KOPT-K1 (cell line): ENCODE results near the gene GSS.
"Not testable (repeated sequence)": the region's sequence is repeated elsewhere in the genome, so short reads cannot be mapped to it uniquely, and the experiment has no call there.

Experiments
- H3K27ac ChIP-seq: fragments of 200-600 bp; sonication (generic); 2 replicates; pipeline ENCODE4 v1.5.1; 2016; ENCODE audit warnings: antibody characterized with exemption, mild to moderate bottlenecking, low read depth, low read length; ENCODE audit not compliant: poor library complexity, severe bottlenecking
- H3K36me3 ChIP-seq: fragments of 200-600 bp; sonication (generic); 2 replicates; pipeline ENCODE4 v1.5.1; 2017; ENCODE audit warnings: antibody characterized with exemption, mild to moderate bottlenecking, low read length, moderate library complexity; ENCODE audit not compliant: insufficient read depth
- H3K9me3 ChIP-seq: fragments of 200-600 bp; sonication (generic); 2 replicates; pipeline ENCODE4 v1.5.1; 2017; ENCODE audit warnings: antibody characterized with exemption, low read length, mild to moderate bottlenecking; ENCODE audit not compliant: insufficient read depth, poor library complexity, severe bottlenecking

Gene GSS

DNA sequence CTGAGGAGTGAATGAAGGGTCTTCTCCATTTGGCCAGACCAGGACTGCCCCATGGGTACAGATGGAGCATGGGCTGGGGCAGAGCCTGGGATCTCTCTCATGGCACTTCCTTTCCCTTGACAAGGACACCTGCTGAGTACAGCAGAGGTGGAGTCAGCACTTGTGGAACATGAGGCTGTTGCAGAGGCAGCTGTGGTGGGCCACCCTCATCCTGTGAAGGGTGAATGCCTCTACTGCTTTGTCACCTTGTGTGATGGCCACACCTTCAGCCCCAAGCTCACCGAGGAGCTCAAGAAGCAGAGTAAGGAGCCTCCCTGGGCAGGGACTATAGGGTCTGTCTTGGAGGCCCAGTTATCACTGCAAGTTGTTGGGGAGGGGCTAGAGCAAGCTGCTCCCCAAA lies 29.6 kb downstream of the GSS start:
- peaks cover 30% of the 10 kb centered on the region for H3K36me3 ChIP-seq
- no peaks in the 10 kb centered on the region for H3K9me3 ChIP-seq
- peak overlapping the region; percentile 47 for H3K27ac ChIP-seq

DNA sequence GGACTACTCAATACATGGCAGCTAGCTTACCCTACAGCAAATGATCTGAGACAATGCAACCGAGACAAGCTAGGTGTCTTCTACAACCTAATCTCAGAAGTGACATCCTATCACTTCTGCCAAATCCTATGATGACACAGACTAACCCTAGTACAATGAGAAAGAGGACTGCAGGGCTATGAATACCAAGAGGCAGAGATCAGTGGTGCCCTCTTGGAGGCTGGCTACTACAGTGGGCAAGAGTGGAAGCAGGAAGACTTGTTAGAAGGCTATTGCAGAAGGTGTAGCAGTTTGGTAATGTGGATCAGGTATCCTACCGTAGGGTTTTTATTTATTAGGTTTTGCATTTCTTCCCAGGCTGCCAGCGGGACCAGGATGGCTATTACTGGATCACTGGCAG lies 30.3 kb downstream of the GSS start:
- Histone ChIP-seq H3K36me3 (peaks cover 24% of the 10 kb centered on the region), H3K27ac (peak overlapping the region; percentile 47), H3K9me3 (no peaks in the 10 kb centered on the region)

DNA sequence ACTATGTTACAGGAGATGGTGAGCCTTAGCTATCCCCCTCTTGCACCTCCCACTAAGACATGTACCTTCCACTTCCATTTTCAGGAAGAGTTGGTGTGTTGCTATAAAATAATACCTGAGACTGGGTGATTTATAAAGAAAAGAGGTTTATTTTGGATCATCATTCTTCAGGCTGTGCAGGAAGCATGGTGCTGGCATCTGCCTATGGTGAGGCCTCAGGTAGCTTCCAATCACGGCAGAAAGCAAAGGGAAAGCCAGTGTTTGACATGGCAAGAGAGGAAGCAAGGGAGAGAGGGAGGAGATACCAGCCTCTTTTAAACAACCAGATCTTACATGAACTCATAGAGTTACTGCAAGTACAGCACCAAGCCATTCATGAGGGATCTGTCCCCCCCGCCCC lies 32.2 kb downstream of the GSS start:
- H3K9me3 ChIP-seq: no peaks in the 10 kb centered on the region
- no peak overlapping the region for H3K27ac ChIP-seq
- peaks cover 8% of the 10 kb centered on the region; the same call in 1 of the 2 replicates for H3K36me3 ChIP-seq

DNA sequence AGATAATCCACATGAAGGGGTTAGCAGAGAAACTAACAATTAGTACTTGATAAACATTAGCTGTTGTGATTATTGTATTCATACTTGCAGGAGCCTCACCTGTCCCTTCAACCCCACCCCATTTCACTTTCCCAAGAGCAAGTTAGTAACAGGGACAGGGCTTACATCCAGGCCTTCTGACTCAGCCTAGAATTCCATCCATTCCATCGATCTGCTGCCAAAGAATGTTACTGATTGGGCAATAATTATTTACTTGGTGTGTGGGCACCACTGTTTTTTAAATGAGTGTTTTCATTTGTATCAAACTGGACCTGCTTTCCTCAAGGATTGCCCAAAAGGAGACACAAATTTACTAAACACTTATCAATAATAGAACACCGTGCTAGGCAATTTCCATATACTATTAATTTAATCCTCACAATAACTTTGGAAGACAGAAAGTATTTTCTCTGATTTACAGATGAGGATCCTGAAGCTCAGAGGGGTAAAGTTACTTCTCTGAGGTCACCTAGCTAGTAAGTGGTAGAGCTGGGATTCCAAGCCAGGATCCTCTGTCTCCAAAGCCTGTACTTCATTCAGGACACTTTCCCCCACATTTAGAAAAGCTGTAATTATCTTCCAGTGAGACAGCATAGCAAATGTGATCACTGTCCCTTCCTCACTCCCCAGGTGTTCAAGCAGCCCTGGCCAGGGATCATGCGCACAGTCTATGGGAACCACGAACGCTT lies 32.8 kb downstream of the GSS start:
- Histone ChIP-seq H3K27ac (no peak overlapping the region), H3K36me3 (peaks cover 3% of the 10 kb centered on the region; the same call in 1 of the 2 replicates), H3K9me3 (no peaks in the 10 kb centered on the region)

DNA sequence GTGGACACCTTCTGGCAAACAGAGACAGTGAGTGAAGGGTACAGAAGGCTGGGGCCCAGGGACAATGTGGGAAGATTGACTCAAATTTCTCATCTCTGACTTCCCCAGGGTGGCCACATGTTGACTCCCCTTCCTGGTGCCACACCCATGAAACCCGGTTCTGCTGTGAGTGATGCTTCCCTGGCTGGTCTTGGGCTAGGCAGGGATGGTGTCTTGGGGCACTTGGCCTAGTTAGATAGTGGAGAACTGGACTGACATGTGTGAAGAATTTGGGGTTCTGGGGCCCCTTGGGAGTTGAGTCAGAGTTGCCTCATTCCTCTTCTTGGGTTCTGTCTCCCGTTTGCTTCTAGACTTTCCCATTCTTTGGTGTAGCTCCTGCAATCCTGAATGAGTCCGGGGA lies 34.2 kb downstream of the GSS start:
- Histone ChIP-seq H3K36me3 (no peaks in the 10 kb centered on the region), H3K9me3 (no peaks in the 10 kb centered on the region), H3K27ac (no peak overlapping the region)

DNA sequence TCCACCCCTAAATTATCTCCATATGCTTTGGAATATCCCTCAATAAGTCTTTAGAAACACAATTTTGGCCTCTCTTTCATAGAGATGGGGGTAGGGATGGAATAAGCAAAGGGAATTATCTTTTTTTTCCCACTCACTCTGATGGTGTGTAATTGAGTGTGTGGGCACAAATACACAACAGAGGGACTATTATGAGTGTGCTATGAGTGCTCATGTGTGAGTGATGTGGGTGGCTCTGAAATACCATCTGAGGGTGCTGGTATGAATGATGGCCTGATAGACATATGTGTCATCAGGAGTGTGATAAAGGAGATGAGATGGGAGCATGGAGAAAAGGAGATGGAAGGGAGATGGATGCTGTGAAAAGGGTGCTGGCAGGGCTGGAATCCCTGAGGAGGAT lies 35.6 kb downstream of the GSS start:
- H3K36me3 ChIP-seq: no peaks in the 10 kb centered on the region

DNA sequence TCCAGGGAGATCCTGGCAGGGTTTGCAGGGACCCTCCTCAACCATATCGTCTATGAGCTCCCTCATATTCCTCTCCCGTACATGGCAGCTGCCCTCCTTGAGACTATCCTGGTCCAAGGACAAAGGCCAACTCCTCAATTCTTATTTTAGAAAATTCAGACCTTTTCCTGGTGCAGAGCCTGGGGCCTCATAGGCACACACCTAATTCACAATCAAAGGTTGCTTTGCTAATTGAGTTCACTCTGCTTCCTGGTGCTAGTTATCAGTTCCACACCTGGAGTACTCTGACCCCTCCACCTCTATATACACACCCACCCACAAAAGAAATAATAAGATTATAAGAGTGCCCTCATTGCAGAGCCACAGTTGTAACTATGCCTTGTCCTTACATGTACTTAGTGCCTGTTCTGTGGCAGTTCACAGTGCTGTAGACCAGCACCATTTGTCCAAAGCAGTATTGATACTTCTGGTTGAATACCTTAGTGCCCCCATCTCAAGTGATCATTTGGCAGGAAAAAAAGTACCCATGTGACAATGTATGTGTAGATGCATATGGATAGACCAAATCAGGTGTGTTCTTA lies 38.7 kb downstream of the GSS start:
- Histone ChIP-seq H3K27ac (no peak overlapping the region), H3K36me3 (no peaks in the 10 kb centered on the region), H3K9me3 (no peaks in the 10 kb centered on the region)

More for the DNA sequence above, 35.6 kb downstream of the GSS start:
- H3K9me3 ChIP-seq: no peaks in the 10 kb centered on the region
- H3K27ac ChIP-seq: no peak overlapping the region

DNA sequence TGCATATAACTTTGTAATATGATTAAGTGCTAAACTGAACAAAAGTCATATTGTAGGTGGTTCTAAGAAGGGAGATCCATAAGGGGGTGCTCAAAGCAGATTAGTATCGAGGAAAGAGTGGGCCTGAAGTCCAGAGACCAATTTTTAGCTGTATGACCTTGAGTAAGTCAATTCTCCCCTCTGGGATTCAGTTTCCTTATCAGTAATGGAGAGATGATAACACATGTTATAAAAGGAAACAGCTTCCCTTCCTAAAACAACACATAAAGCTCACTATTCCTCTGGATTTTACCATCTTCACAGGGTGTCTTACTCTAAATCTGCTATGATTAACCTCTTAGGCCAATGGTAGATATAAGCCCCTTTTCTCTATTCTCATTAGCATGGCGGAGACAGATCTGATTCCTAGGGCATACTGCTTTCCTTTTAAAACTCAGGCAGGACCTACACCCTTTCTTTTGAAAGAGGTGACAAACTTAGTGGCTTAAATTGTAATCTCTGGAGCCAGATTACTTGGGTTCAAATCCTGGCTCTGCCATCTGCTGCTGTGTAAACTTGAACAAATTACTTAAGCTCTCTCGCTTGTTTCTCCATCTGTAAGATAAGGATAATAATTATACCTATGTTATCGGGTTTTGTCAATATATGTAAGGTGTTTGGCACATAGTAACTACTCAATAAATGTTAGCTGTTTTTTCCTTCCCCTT lies 39.7 kb downstream of the GSS start:
- Histone ChIP-seq H3K36me3 (no peaks in the 10 kb centered on the region), H3K9me3 (no peaks in the 10 kb centered on the region), H3K27ac (no peak overlapping the region)

DNA sequence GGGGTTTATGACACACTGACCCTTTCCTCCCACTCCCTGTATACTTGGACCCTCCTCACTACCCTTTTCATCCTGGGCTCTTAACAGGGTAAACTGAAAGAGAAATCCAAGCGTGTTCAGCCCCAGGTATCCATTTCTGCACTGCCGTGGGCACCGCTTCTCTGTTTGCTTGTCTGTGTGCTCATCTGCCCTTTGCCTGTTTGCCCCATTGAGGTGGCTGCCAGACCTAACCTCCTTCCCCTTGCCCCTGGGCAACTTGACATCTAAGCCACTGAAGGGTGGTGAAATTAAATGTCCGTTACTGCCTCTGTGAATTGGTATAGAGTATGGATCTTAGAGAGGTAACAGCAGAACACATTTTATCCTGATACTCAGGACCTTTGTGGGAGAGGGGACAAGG lies 40.5 kb downstream of the GSS start:
- H3K27ac ChIP-seq: no peak overlapping the region
- H3K36me3 ChIP-seq: no peaks in the 10 kb centered on the region
- no peaks in the 10 kb centered on the region for H3K9me3 ChIP-seq

DNA sequence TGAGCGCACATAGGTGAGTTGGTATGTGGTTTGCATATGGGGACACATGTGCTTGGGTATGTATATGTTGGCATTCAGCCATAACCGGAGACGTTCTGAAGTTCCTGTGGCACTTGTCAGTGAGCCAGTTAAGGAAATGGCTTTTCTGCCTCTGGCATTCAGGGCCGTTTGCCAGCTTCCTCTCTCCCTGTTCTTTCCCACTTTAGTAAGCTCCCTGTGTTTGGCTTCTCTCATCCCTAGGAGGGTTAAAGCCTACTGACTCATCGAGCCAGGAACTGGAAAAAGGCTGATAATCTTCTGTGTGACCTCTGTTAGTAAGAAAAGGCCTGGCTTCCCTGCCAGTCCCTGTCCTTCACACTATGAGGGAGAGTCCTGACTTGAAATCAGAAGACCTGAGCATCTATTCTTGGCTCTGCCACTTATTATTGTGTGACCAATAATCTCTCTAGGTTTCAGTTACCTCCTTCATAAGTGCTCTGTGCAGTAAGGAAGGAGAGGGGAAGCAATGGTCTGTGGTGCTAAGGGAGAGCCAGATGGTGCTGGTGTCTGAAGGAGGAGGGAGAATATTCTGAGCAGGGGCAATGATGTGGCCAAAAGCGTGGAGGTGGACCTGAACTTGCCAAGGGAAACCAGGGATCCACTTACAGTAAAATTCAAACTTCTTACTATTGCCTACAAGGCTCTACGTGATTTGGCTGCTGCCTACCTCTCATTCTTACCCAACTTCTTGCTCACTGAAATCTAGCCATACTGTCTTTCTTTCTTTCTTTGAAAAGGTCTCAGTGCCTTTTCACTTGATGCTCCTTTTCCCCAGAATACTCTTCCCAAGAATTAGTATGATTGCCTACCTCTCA lies 47.8 kb downstream of the GSS start:
- H3K36me3 ChIP-seq: no peaks in the 10 kb centered on the region
- no peaks in the 10 kb centered on the region for H3K9me3 ChIP-seq
- no peak overlapping the region for H3K27ac ChIP-seq

DNA sequence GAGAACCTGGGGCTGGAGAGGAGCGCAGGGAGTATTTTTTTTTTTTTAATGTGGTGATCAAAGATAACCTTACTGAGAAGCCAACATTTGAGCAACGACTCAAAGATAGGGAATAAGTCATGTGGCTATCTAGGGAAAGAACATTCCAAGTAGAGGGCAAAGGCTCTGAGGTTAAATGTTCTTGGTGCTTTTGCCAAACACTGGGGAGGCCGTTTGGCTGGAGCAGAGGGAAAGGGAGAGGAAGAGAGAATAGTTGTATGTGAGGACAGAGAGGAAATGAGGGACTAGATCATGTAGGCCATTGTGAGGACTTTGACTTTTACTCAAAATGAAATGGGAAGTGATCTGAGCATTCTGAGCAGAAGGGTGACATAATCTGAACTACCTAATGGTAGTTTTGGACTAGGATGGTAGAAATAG lies 51.4 kb downstream of the GSS start:
- H3K9me3 ChIP-seq: no peaks in the 10 kb centered on the region
- H3K36me3 ChIP-seq: no peaks in the 10 kb centered on the region
- no peak overlapping the region for H3K27ac ChIP-seq

DNA sequence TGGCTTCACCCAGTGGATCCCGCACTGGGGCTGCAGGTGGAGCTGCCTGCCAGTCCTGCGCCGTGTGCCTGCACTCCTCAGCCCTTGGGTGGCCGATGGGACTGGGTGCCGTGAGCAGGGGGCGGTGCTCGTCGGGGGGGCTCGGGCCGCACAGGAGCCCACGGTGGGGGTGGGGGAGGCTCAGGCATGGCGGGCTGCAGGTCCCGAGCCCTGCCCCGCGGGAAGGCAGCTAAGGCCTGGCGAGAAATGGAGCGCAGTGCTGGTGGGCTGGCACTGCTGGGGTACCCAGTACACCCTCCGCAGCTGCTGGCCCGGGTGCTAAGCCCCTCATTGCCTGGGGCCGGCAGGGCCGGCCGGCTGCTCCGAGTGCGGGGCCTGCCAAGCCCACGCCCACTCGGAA lies 56.9 kb downstream of the GSS start:
- not testable (repeated sequence) for H3K9me3 ChIP-seq, H3K27ac ChIP-seq

DNA sequence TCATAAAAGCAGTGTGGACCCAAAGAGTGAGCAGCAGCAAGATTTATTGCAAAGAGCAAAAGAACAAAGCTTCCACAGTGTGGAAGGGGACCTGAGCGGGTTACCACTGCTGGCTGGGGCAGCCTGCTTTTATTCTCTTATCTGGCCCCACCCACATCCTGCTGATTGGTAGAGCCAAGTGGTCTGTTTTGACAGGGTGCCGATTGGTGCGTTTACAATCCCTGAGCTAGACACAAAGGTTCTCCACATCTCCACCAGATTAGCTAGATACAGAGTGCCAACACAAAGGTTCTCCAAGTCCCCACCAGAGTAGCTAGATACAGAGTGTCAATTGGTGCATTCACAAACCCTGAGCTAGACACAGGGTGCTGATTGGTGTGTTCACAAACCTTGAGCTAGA lies 57.5 kb downstream of the GSS start:
- H3K27ac ChIP-seq, H3K9me3 ChIP-seq, H3K36me3 ChIP-seq: not testable (repeated sequence)

More for the DNA sequence above, 56.9 kb downstream of the GSS start:
- H3K36me3 ChIP-seq: not testable (repeated sequence)

DNA sequence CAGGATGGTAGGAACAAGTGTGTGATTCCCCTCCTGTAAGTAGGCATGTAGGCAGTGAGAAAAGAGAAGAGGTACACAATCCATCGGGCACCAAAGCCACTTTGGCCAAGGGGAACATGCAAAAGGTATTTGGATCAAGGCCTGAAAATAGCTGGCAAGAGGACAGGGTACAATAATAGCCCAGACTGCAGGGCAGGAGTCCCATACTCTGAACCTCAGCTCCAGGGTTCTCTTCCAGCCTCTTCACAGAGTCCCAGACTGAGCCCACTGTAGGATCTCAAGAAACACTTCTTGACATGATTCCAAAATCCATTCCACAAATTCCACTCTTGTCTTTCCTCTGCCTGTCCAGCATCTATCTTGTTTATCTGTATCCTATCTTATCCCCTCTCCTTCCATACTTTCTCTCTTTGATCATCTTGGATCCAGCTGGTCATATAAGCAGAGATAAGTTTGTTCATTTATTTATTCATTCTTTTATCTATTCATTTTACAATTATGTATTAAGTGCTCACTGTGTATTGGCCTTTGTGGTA lies 59.5 kb downstream of the GSS start:
- Histone ChIP-seq H3K36me3 (no peaks in the 10 kb centered on the region), H3K9me3 (no peaks in the 10 kb centered on the region), H3K27ac (no peak overlapping the region)

DNA sequence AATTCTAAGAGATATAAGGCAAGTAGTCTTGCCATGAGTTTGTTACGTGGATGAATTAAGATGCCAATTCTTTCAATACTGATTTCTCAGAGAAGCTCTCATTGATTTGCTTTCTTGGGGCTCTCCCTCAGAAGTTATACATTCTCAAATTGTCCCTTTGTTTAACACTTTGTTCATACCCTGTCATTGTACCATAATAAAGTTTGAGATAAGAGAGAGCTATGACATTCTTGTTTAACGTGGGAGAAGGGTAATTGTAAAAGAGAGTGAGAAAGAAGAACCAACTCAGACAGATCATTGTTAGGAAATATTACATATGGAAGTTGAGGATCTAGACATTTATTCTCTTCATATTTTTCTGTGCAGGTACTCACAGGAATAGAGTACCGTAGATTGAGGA lies 60.1 kb downstream of the GSS start:
- Histone ChIP-seq H3K9me3 (no peaks in the 10 kb centered on the region), H3K36me3 (no peaks in the 10 kb centered on the region)

More for the DNA sequence above, 60.1 kb downstream of the GSS start:
- H3K27ac ChIP-seq: no peak overlapping the region
